Measurements from ENCODE around the gene PBOV1. TPM values are rescaled to one million over a fixed set of nuclear protein-coding genes. Genes with fewer than 3 reads are reported as not detected.
A peak's percentile ranks its signal among the peaks of the same experiment; 100 is the strongest.

PBOV1 gene
- total and polyA plus RNA-seq, 8 donors = not detected

DNA sequence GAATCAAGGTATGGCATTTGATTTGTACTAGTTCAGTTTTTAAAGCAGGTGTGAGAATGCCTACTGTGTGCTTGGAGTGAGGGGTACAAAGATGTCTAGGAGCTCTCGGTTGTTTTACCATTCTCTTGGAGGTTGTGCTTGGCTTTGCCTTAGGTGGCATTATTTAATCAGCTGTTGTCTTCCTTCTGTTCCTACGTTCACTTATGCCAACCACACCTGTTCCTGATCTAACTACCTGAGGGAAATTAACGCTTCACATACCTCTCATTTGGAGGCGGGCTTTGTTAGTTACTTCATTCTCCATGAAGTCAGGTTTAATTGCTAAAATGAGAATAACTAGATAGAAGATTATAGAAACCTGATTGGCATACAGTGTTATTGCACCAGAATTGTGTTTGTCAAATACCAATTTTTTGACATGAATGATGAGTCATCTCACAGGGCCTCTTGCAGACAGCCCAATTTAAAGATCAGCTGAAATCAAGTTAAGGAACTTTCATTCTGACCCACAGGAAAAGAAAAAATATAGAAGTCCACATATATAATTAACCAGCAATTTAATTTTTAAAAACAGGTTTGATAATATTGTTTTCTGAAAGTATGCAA is 24.8 kb upstream of the PBOV1 start:
- peaks cover 0 to 18% (median 4%) of the 10 kb centered on the region in 4 donors for H3K4me1 ChIP-seq
- no peaks in the 10 kb centered on the region for H3K27me3 ChIP-seq
- no peak for DNase-seq
- peaks cover 0 to 16% (median 10%) of the 10 kb centered on the region in 4 donors for H3K36me3 ChIP-seq
- 46 to 71% (median 68%) methylated on average over 4 of the region's 4 CpGs for WGBS, 5 donors
- H3K27ac ChIP-seq = peak overlapping the region in 3 of 5 donors; percentile 38 to 53 (median 49)
- H3K4me3 ChIP-seq = no peak overlapping the region
- TF ChIP-seq EP300 (IDR thresholded peaks at IDR 0.05) (no peak), POLR2AphosphoS5 (IDR thresholded peaks at IDR 0.05) (no peak), POLR2A (IDR thresholded peaks at IDR 0.05) (no peak), CTCF (IDR thresholded peaks at IDR 0.05) (no peak)
- H3K9me3 ChIP-seq = no peaks in the 10 kb centered on the region
- intact Hi-C loops (cut with DNase I; ENCODE audit: low total_unique reads) = no loop called here

DNA sequence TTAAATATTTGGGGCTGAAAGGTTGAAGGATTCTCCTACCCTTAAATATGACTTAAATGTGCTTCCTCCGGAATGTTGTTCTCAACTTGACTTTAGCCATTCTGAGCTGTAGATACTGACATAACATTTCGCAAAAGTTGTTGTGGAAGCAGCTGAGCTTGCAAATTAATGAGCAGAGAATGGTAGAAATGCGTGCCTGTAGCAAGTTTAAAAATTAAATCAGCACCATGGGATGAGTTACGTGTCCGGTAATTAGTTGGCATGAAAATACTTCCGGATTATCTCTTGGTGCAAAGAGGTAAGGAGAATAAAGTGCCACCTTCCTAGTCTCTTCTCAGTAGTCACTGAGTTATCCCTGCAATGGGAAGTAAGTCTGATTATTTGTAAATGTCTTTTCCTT is 23.6 kb upstream of the PBOV1 start:
- Histone ChIP-seq H3K36me3 (peaks cover 0 to 16% (median 10%) of the 10 kb centered on the region in 4 donors), H3K27ac (peak overlapping the region in 1 of 5 donors; percentile 53), H3K9me3 (no peaks in the 10 kb centered on the region), H3K27me3 (no peaks in the 10 kb centered on the region), H3K4me3 (no peak overlapping the region), H3K4me1 (peaks cover 0 to 22% (median 7%) of the 10 kb centered on the region in 4 donors)
- TF ChIP-seq EP300 (IDR thresholded peaks at IDR 0.05) (no peak), POLR2AphosphoS5 (IDR thresholded peaks at IDR 0.05) (no peak)
- WGBS, 5 donors = 93 to 100% (median 95%) methylated on average over 6 of the region's 6 CpGs
- intact Hi-C loops (cut with DNase I; ENCODE audit: low total_unique reads) = no loop called here
- DNase-seq = no peak

DNA sequence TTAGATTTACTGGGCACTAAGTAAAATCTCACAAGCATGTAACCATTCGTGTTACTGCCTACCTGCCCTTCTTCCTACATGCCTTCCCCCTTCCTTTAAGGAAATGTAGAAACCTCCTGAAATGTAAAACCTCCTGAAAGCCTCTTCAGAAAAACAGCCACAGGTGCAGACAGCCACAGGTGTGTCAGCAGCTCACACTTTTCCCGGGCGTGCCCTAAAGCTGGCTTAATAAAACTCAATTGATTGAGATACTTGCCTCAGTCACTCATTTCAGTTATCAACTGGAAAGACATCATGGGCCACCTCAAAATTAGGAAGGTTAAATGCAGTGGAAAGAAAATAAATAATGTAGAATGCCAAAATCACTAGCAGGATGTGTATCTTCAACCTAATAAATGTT is 23.1 kb upstream of the PBOV1 start:
- intact Hi-C loops (cut with DNase I; ENCODE audit: low total_unique reads) = no loop called here

GRCh38 chr6:138240476-138241245 is 22.4 kb upstream of the PBOV1 start:
- TF ChIP-seq EP300 (IDR thresholded peaks at IDR 0.05) (no peak), CTCF (IDR thresholded peaks at IDR 0.05) (no peak), POLR2A (IDR thresholded peaks at IDR 0.05) (no peak), POLR2AphosphoS5 (IDR thresholded peaks at IDR 0.05) (no peak)
- intact Hi-C loops (cut with DNase I; ENCODE audit: low total_unique reads) = no loop called here

More for the DNA sequence above, 23.1 kb upstream of the PBOV1 start:
- Histone ChIP-seq H3K36me3 (peaks cover 0 to 16% (median 10%) of the 10 kb centered on the region in 4 donors), H3K27ac (peak overlapping the region in 1 of 5 donors; percentile 4), H3K27me3 (no peaks in the 10 kb centered on the region), H3K4me1 (peaks cover 0 to 25% (median 9%) of the 10 kb centered on the region in 4 donors), H3K9me3 (no peaks in the 10 kb centered on the region), H3K4me3 (no peak overlapping the region)
- TF ChIP-seq POLR2A (IDR thresholded peaks at IDR 0.05) (no peak), CTCF (IDR thresholded peaks at IDR 0.05) (no peak), POLR2AphosphoS5 (IDR thresholded peaks at IDR 0.05) (no peak)
- WGBS, 5 donors = 41 to 66% (median 55%) methylated on average over 3 of the region's 3 CpGs
- DNase-seq = no peak

More at GRCh38 chr6:138240476-138241245, 22.4 kb upstream of the PBOV1 start:
- H3K27ac ChIP-seq = peak overlapping the region in 1 of 5 donors; percentile 4
- DNase-seq = no peak
- no peaks in the 10 kb centered on the region for H3K27me3 ChIP-seq
- H3K9me3 ChIP-seq = no peaks in the 10 kb centered on the region
- no peak overlapping the region for H3K4me3 ChIP-seq
- H3K36me3 ChIP-seq = peaks cover 0 to 12% (median 5%) of the 10 kb centered on the region in 4 donors
- whole genome bisulfite sequencing, 5 donors = 86 to 90% (median 88%) methylated on average over 13 of the region's 13 CpGs
- peaks cover 0 to 26% (median 12%) of the 10 kb centered on the region in 4 donors for H3K4me1 ChIP-seq

Data from stomach (tissue), 9 donors.